Ovary (tissue), 3 donors: ENCODE data around the gene EYA4.

Experiments
- POLR2A ChIP-seq: fragments of 450-650 bp; IDR thresholded peaks from one replicate; pipeline ENCODE4 v1.6.1; 2017; ENCODE audit warnings: antibody characterized with exemption, mild to moderate bottlenecking, moderate library complexity
- TF ChIP-seq, protein P1 (sequence below), 3 donors: fragments of 450-650 bp in 2 of 3; fragments of 200-600 bp in 1 of 3; IDR thresholded peaks; one replicate each; pipeline versions ENCODE4 v1.5.1 to v1.8.0; 2016 to 2022; ENCODE audit warnings: antibody characterized with exemption in 3 of 3, mild to moderate bottlenecking in 1 of 3
- donor health status: DM: no; HTN: no; CAD: no.

GRCh38 chr6:133333852-133334251 lies 92.7 kb downstream of the EYA4 start:
- TF ChIP-seq, protein P1, sequence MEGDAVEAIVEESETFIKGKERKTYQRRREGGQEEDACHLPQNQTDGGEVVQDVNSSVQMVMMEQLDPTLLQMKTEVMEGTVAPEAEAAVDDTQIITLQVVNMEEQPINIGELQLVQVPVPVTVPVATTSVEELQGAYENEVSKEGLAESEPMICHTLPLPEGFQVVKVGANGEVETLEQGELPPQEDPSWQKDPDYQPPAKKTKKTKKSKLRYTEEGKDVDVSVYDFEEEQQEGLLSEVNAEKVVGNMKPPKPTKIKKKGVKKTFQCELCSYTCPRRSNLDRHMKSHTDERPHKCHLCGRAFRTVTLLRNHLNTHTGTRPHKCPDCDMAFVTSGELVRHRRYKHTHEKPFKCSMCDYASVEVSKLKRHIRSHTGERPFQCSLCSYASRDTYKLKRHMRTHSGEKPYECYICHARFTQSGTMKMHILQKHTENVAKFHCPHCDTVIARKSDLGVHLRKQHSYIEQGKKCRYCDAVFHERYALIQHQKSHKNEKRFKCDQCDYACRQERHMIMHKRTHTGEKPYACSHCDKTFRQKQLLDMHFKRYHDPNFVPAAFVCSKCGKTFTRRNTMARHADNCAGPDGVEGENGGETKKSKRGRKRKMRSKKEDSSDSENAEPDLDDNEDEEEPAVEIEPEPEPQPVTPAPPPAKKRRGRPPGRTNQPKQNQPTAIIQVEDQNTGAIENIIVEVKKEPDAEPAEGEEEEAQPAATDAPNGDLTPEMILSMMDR (IDR thresholded peaks at IDR 0.05) = no peak
- no peak for TF ChIP-seq POLR2A
